Measurements from ENCODE around the gene ELOB. TPM values are rescaled to one million over a fixed set of nuclear protein-coding genes. Genes with fewer than 3 reads are reported as not detected.
"Not testable (repeated sequence)": the region's sequence is repeated elsewhere in the genome, so short reads cannot be mapped to it uniquely, and the experiment has no call there.

Gene ELOB
- total and polyA plus RNA-seq, 2 experiments from 2014 or later = 255 to 642 TPM

DNA sequence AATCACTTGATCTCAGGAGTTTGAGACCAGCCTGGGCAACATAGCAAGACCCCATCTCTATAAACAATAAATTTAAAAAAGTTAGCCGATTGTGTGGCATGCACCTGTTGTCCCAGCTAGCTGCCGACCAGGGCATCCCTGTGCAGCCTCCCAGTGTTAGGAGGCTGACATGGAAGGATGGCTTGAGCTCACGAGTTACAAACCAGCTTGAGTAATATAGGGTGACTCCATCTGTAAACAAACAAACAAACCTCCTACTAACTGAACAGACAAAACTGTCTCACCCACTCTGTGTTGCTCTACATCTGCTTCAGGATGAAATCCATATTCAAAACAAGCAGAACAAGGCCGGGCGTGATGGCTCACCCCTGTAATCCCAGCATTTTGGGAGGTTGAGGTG lies 50.2 kb downstream of the ELOB start:
- Histone ChIP-seq H3K9me3 (ENCODE audit: low read depth) (no peaks in the 10 kb centered on the region), H3K4me3 (no peak overlapping the region), H2AFZ (no peak overlapping the region), H3K9me2 (replicated peaks; ENCODE audit: insufficient read depth) (no peaks in the 10 kb centered on the region), H3K4me2 (no peak overlapping the region), H3K4me1 (ENCODE audit: insufficient read depth) (no peaks in the 10 kb centered on the region), H4K20me1 (ENCODE audit: insufficient read depth, poor library complexity, severe bottlenecking) (no peaks in the 10 kb centered on the region), H3K79me2 (no peaks in the 10 kb centered on the region), H3K27ac (no peak overlapping the region), H3K36me3 (replicated peaks; ENCODE audit: insufficient read depth, low read depth) (no peaks in the 10 kb centered on the region), H3K27me3 (no peaks in the 10 kb centered on the region)
- TF ChIP-seq, protein P1, sequence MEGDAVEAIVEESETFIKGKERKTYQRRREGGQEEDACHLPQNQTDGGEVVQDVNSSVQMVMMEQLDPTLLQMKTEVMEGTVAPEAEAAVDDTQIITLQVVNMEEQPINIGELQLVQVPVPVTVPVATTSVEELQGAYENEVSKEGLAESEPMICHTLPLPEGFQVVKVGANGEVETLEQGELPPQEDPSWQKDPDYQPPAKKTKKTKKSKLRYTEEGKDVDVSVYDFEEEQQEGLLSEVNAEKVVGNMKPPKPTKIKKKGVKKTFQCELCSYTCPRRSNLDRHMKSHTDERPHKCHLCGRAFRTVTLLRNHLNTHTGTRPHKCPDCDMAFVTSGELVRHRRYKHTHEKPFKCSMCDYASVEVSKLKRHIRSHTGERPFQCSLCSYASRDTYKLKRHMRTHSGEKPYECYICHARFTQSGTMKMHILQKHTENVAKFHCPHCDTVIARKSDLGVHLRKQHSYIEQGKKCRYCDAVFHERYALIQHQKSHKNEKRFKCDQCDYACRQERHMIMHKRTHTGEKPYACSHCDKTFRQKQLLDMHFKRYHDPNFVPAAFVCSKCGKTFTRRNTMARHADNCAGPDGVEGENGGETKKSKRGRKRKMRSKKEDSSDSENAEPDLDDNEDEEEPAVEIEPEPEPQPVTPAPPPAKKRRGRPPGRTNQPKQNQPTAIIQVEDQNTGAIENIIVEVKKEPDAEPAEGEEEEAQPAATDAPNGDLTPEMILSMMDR (IDR thresholded peaks at IDR 0.05; ENCODE audit: poor library complexity) = no peak
- TF ChIP-seq EZH2phosphoT487 (IDR thresholded peaks at IDR 0.05; ENCODE audit: low read depth, severe bottlenecking, unreplicated experiment) (no peak), EZH2 (IDR thresholded peaks at IDR 0.05; ENCODE audit: borderline replicate concordance) (no peak)
- WGBS (ENCODE audit: low lambda C conversion rate, missing lambda C conversion rate) = 90% methylated on average over 5 of the region's 5 CpGs
- DNase-seq (ENCODE audit: low spot score) = no peak

DNA sequence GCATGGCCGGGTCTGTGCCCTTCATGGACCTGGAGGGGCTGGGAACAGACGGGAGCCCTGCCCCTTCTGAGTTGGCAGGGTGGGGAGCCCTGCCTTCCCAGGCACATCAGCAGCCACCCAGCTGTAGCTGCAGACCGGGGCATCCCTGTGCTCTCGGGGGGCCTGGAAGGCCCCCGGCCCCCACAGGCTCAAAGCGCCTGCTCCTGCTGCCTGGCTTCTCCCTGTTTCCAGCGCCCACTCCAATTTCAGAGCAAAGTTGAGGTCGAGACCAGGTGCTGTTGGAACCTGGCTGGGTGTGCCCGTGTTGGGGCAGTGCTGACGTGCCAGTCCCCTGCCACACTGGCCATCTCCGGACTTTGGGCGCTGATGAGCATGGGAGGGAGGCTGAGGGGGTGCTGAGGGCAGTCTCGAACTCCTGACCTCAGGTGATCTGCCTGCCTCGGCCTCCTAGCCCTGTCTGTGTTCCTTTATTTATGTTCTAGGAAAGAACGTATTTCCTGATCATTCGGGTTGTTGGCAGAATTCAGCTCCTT lies 52.2 kb downstream of the ELOB start:
- Histone ChIP-seq H3K27ac (no peak overlapping the region), H3K4me1 (ENCODE audit: insufficient read depth) (no peaks in the 10 kb centered on the region), H3K27me3 (no peaks in the 10 kb centered on the region), H3K4me3 (no peak overlapping the region), H3K9me2 (replicated peaks; ENCODE audit: insufficient read depth) (no peaks in the 10 kb centered on the region), H4K20me1 (ENCODE audit: insufficient read depth, poor library complexity, severe bottlenecking) (no peaks in the 10 kb centered on the region), H3K9me3 (ENCODE audit: low read depth) (no peaks in the 10 kb centered on the region), H2AFZ (no peak overlapping the region), H3K4me2 (no peak overlapping the region), H3K36me3 (replicated peaks; ENCODE audit: insufficient read depth, low read depth) (no peaks in the 10 kb centered on the region), H3K79me2 (no peaks in the 10 kb centered on the region)
- DNase-seq (ENCODE audit: low spot score) = no peak
- TF ChIP-seq EZH2phosphoT487 (IDR thresholded peaks at IDR 0.05; ENCODE audit: low read depth, severe bottlenecking, unreplicated experiment) = no peak
- WGBS (ENCODE audit: low lambda C conversion rate, missing lambda C conversion rate) = 86% methylated on average over 16 of the region's 16 CpGs

DNA sequence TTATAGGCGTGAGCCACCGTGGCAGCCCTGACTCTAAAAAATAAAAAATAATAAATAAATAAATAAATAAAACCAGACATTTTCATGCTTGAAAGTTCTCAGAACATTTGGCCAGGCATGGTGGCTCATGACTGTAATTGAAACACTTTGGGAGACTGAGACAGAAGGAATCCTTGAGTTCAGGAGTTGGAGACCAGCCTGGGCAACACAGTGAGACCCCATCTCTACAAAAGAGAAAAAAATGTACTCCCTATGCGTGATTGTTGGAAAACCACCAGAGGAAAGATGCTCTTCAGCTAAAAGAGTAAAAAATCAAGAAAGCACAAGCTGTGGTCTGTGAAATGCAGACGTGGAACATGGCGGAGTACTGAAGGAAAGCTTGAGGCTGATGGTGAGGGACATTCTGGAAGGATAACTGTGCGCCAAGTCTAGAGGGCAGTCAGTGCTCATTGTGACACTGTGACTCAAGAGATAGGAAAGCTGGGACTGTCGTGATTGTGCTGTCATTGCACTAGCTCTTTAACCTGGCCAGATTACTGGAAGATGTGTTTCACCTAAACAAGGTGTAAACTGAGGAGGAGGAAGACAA lies 52.9 kb downstream of the ELOB start:
- TF ChIP-seq, protein P1 (IDR thresholded peaks at IDR 0.05; ENCODE audit: poor library complexity) = no peak
- no peak for TF ChIP-seq EZH2 (IDR thresholded peaks at IDR 0.05; ENCODE audit: borderline replicate concordance)
- Histone ChIP-seq H2AFZ (no peak overlapping the region), H3K27ac (no peak overlapping the region), H4K20me1 (ENCODE audit: insufficient read depth, poor library complexity, severe bottlenecking) (no peaks in the 10 kb centered on the region), H3K36me3 (replicated peaks; ENCODE audit: insufficient read depth, low read depth) (no peaks in the 10 kb centered on the region), H3K4me3 (no peak overlapping the region), H3K4me1 (ENCODE audit: insufficient read depth) (no peaks in the 10 kb centered on the region), H3K27me3 (no peaks in the 10 kb centered on the region), H3K4me2 (no peak overlapping the region), H3K9me3 (ENCODE audit: low read depth) (no peaks in the 10 kb centered on the region), H3K79me2 (no peaks in the 10 kb centered on the region), H3K9me2 (replicated peaks; ENCODE audit: insufficient read depth) (no peaks in the 10 kb centered on the region)
- DNase-seq (ENCODE audit: low spot score) = no peak
- WGBS (ENCODE audit: low lambda C conversion rate, missing lambda C conversion rate) = 87% methylated on average over 7 of the region's 7 CpGs

DNA sequence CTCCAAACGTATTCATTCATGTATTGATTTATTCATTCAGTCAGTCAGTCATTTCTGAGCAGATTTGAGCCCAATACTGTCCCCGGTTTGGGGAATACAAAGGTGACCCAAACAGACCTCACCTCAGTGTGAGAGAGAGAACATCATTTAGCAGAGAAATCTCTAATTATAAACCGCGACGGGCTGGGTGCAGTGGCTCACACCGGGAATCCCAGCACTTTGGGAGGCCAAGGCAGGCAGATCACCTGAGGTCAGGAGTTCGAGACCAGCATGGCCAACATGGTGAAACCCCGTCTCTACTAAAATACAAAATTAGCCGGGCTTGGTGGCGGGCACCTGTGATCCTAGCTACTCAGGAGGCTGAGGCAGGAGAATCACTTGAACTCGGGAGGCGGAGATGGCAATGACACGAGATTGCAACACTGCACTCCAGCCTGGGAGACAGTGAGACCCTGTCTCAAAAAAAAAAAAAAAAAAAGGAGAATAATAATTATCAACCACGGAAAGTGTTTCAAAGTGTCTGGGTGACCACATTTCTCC lies 55.4 kb downstream of the ELOB start:
- not testable (repeated sequence) for H3K27me3 ChIP-seq; H3K9me2 ChIP-seq (replicated peaks; ENCODE audit: insufficient read depth); H3K79me2 ChIP-seq; H3K4me3 ChIP-seq; H4K20me1 ChIP-seq (ENCODE audit: insufficient read depth, poor library complexity, severe bottlenecking); H3K36me3 ChIP-seq (replicated peaks; ENCODE audit: insufficient read depth, low read depth); H3K9me3 ChIP-seq (ENCODE audit: low read depth); DNase-seq (ENCODE audit: low spot score); H3K4me1 ChIP-seq (ENCODE audit: insufficient read depth)
- peak overlapping the region; percentile 96 for H3K4me2 ChIP-seq
- peak overlapping the region; percentile 88 for H2AFZ ChIP-seq
- peak overlapping the region; percentile 88 for H3K27ac ChIP-seq
- WGBS (ENCODE audit: low lambda C conversion rate, missing lambda C conversion rate) = 51% methylated on average over 13 of the region's 14 CpGs

Small RNA genes within 50 kb of the gene (small RNA-seq; reads per million reads assigned to genes)
- gene SNORA3C = not detected

Other genes starting within 250 kb of the ELOB start
- gene CEMP1, start 245.9 kb downstream of the ELOB start, total RNA-seq = not detected in 2 replicates
- 11.1 and 21.6 TPM in 2 replicates for gene CEMP1, start 245.9 kb downstream of the ELOB start, polyA plus RNA-seq
- 29.8 and 34.5 TPM in 2 replicates for gene PDPK1, start 239.3 kb downstream of the ELOB start, total RNA-seq
- 23.6 and 27.1 TPM in 2 replicates for gene PDPK1, start 239.3 kb downstream of the ELOB start, polyA plus RNA-seq
- gene KCTD5, start 94.8 kb downstream of the ELOB start, total RNA-seq = 22.7 and 31.5 TPM in 2 replicates
- 24.5 and 32.2 TPM in 2 replicates for gene KCTD5, start 94.8 kb downstream of the ELOB start, polyA plus RNA-seq
- 1.4 and 4.3 TPM in 2 replicates for gene PRSS27, start 57.1 kb downstream of the ELOB start, total RNA-seq
- 1.4 and 4.8 TPM in 2 replicates for gene PRSS27, start 57.1 kb downstream of the ELOB start, polyA plus RNA-seq
- 82.9 and 142 TPM in 2 replicates for gene SRRM2, start 24.6 kb downstream of the ELOB start, total RNA-seq
- gene SRRM2, start 24.6 kb downstream of the ELOB start, polyA plus RNA-seq = 403 and 666 TPM in 2 replicates
- 0.20 TPM in 1 of 2 replicates, not detected in the other for gene PRSS33, start 10.3 kb upstream of the ELOB start, total RNA-seq
- not detected in 2 replicates for gene PRSS33, start 10.3 kb upstream of the ELOB start, polyA plus RNA-seq
- not detected in 2 replicates for gene PRSS41, start 21.2 kb upstream of the ELOB start, total RNA-seq
- gene PRSS41, start 21.2 kb upstream of the ELOB start, polyA plus RNA-seq = not detected in 2 replicates
- gene PRSS21, start 40.0 kb upstream of the ELOB start, total RNA-seq = not detected in 2 replicates
- not detected in 2 replicates for gene PRSS21, start 40.0 kb upstream of the ELOB start, polyA plus RNA-seq
- gene ZG16B, start 53.0 kb upstream of the ELOB start, total RNA-seq = 4.3 and 5.4 TPM in 2 replicates
- 4.9 and 7.9 TPM in 2 replicates for gene ZG16B, start 53.0 kb upstream of the ELOB start, polyA plus RNA-seq
- 50.0 and 60.2 TPM in 2 replicates for gene PRSS22, start 80.9 kb upstream of the ELOB start, total RNA-seq
- 66.3 and 100 TPM in 2 replicates for gene PRSS22, start 80.9 kb upstream of the ELOB start, polyA plus RNA-seq
- 31.6 and 45.1 TPM in 2 replicates for gene FLYWCH2, start 105.9 kb upstream of the ELOB start, total RNA-seq
- gene FLYWCH2, start 105.9 kb upstream of the ELOB start, polyA plus RNA-seq = 33.1 and 40.0 TPM in 2 replicates
- gene FLYWCH1, start 134.7 kb upstream of the ELOB start, total RNA-seq = 11.7 and 14.6 TPM in 2 replicates
- 16.9 and 17.1 TPM in 2 replicates for gene FLYWCH1, start 134.7 kb upstream of the ELOB start, polyA plus RNA-seq
- gene KREMEN2, start 187.0 kb upstream of the ELOB start, total RNA-seq = 0.52 and 3.6 TPM in 2 replicates
- gene KREMEN2, start 187.0 kb upstream of the ELOB start, polyA plus RNA-seq = 4.9 and 5.8 TPM in 2 replicates
- gene PAQR4, start 192.1 kb upstream of the ELOB start, total RNA-seq = 2.8 and 4.5 TPM in 2 replicates
- gene PAQR4, start 192.1 kb upstream of the ELOB start, polyA plus RNA-seq = 3.7 and 8.3 TPM in 2 replicates
- gene PKMYT1, start 203.2 kb upstream of the ELOB start, total RNA-seq = 5.5 and 7.7 TPM in 2 replicates
- 17.1 and 21.0 TPM in 2 replicates for gene PKMYT1, start 203.2 kb upstream of the ELOB start, polyA plus RNA-seq
- gene CLDN9, start 235.6 kb upstream of the ELOB start, total RNA-seq = 2.0 and 3.5 TPM in 2 replicates
- 8.9 and 9.0 TPM in 2 replicates for gene CLDN9, start 235.6 kb upstream of the ELOB start, polyA plus RNA-seq
- gene CLDN6, start 240.9 kb upstream of the ELOB start, total RNA-seq = 258 and 297 TPM in 2 replicates
- gene CLDN6, start 240.9 kb upstream of the ELOB start, polyA plus RNA-seq = 568 and 574 TPM in 2 replicates
- gene TNFRSF12A, start 243.1 kb upstream of the ELOB start, total RNA-seq = 126 and 127 TPM in 2 replicates
- 385 and 452 TPM in 2 replicates for gene TNFRSF12A, start 243.1 kb upstream of the ELOB start, polyA plus RNA-seq
- 19.7 and 35.7 TPM in 2 replicates for gene HCFC1R1, start 246.7 kb upstream of the ELOB start, total RNA-seq
- gene HCFC1R1, start 246.7 kb upstream of the ELOB start, polyA plus RNA-seq = 158 and 201 TPM in 2 replicates
- 35.6 and 41.2 TPM in 2 replicates for gene THOC6, start 246.8 kb upstream of the ELOB start, total RNA-seq
- gene THOC6, start 246.8 kb upstream of the ELOB start, polyA plus RNA-seq = 79.4 and 86.2 TPM in 2 replicates

Measured in hepatocyte (in vitro differentiated cells).